ENCODE measurements around the gene INPP5A.
"Not testable (repeated sequence)": the region's sequence is repeated elsewhere in the genome, so short reads cannot be mapped to it uniquely, and the experiment has no call there.

Gene INPP5A

GRCh38 chr10:132788831-132789219 is 251.2 kb downstream of the INPP5A start:
- Histone ChIP-seq H3K4me1 (ENCODE audit: control extremely low read depth in 1 of 4, control insufficient read depth in 4 of 4, insufficient read depth in 4 of 4, low read length in 3 of 4) (peaks cover 0 to 36% (median 14%) of the 10 kb centered on the region in 4 experiments), H3K4me3 (ENCODE audit: control insufficient read depth in 1 of 7, extremely low read depth in 1 of 7, insufficient read depth in 4 of 7, low read depth in 2 of 7, low read length in 6 of 7) (no peak overlapping the region), H3K27ac (ENCODE audit: insufficient read depth in 1 of 2, low read depth in 1 of 2, low read length in 2 of 2, poor library complexity in 1 of 2, severe bottlenecking in 2 of 2) (no peak overlapping the region), H3K36me3 (ENCODE audit: control insufficient read depth in 4 of 4, insufficient read depth in 4 of 4, low read length in 3 of 4) (no peaks in the 10 kb centered on the region), H3K27me3 (replicated peaks in 2 of 5; ENCODE audit: control insufficient read depth in 4 of 5, insufficient read depth in 5 of 5, low read length in 4 of 5) (peaks cover 0 to 86% (median 19%) of the 10 kb centered on the region in 5 experiments), H3K9me3 (ENCODE audit: control extremely low read depth in 1 of 5, control insufficient read depth in 4 of 5, insufficient read depth in 2 of 5, low read depth in 1 of 5, low read length in 4 of 5) (peaks cover 0 to 7% (median 0%) of the 10 kb centered on the region in 5 experiments)
- WGBS (ENCODE audit: insufficient coverage), result 4% methylated on average over 29 of the region's 30 CpGs
- ChIA-PET CTCF (no interaction called here), POLR2A (no interaction called here)
- no peak for DNase-seq

GRCh38 chr10:132789659-132790148 is 252.1 kb downstream of the INPP5A start:
- ChIA-PET POLR2A (no interaction called here), CTCF (interaction anchor here (1.4 kb wide), 1 partner anchor 95 kb away, joined by 4 read pairs; no protein-coding TSS in a partner anchor)
- Histone ChIP-seq H3K9me3 (ENCODE audit: control extremely low read depth in 1 of 5, control insufficient read depth in 4 of 5, insufficient read depth in 2 of 5, low read depth in 1 of 5, low read length in 4 of 5) (peaks cover 0 to 7% (median 0%) of the 10 kb centered on the region in 5 experiments), H3K36me3 (ENCODE audit: control insufficient read depth in 4 of 4, insufficient read depth in 4 of 4, low read length in 3 of 4) (no peaks in the 10 kb centered on the region), H3K27ac (ENCODE audit: insufficient read depth in 1 of 2, low read depth in 1 of 2, low read length in 2 of 2, poor library complexity in 1 of 2, severe bottlenecking in 2 of 2) (no peak overlapping the region), H3K27me3 (replicated peaks in 2 of 5; ENCODE audit: control insufficient read depth in 4 of 5, insufficient read depth in 5 of 5, low read length in 4 of 5) (peaks cover 0 to 84% (median 13%) of the 10 kb centered on the region in 5 experiments), H3K4me3 (ENCODE audit: control insufficient read depth in 1 of 7, extremely low read depth in 1 of 7, insufficient read depth in 4 of 7, low read depth in 2 of 7, low read length in 6 of 7) (no peak overlapping the region), H3K4me1 (ENCODE audit: control extremely low read depth in 1 of 4, control insufficient read depth in 4 of 4, insufficient read depth in 4 of 4, low read length in 3 of 4) (peaks cover 0 to 28% (median 10%) of the 10 kb centered on the region in 4 experiments)
- 76% methylated on average over 15 of the region's 15 CpGs for WGBS (ENCODE audit: insufficient coverage)
- DNase-seq, result no peak

- WGBS (ENCODE audit: insufficient coverage), result 66% methylated on average over 3 of the region's 7 CpGs
- Histone ChIP-seq H3K27ac (ENCODE audit: insufficient read depth in 1 of 2, low read depth in 1 of 2, low read length in 2 of 2, poor library complexity in 1 of 2, severe bottlenecking in 2 of 2) (no peak overlapping the region), H3K36me3 (ENCODE audit: control insufficient read depth in 4 of 4, insufficient read depth in 4 of 4, low read length in 3 of 4) (no peaks in the 10 kb centered on the region), H3K9me3 (ENCODE audit: control extremely low read depth in 1 of 5, control insufficient read depth in 4 of 5, insufficient read depth in 2 of 5, low read depth in 1 of 5, low read length in 4 of 5) (peaks cover 0 to 7% (median 0%) of the 10 kb centered on the region in 5 experiments), H3K4me1 (ENCODE audit: control extremely low read depth in 1 of 4, control insufficient read depth in 4 of 4, insufficient read depth in 4 of 4, low read length in 3 of 4) (peaks cover 0 to 24% (median 9%) of the 10 kb centered on the region in 4 experiments), H3K27me3 (replicated peaks in 2 of 5; ENCODE audit: control insufficient read depth in 4 of 5, insufficient read depth in 5 of 5, low read length in 4 of 5) (peaks cover 0 to 81% (median 10%) of the 10 kb centered on the region in 5 experiments), H3K4me3 (ENCODE audit: control insufficient read depth in 1 of 7, extremely low read depth in 1 of 7, insufficient read depth in 4 of 7, low read depth in 2 of 7, low read length in 6 of 7) (no peak overlapping the region)
- DNase-seq, result no peak
- POLR2A ChIA-PET, result no interaction called here
- CTCF ChIA-PET, result interaction anchor here (1.4 kb wide), 1 partner anchor 96 kb away, joined by 4 read pairs; no protein-coding TSS in a partner anchor
Observed at GRCh38 chr10:132790470-132790869, 252.9 kb downstream of the INPP5A start.

GRCh38 chr10:132790934-132791829 is 253.6 kb downstream of the INPP5A start:
- Histone ChIP-seq H3K4me3 (ENCODE audit: control insufficient read depth in 1 of 7, extremely low read depth in 1 of 7, insufficient read depth in 4 of 7, low read depth in 2 of 7, low read length in 6 of 7) (no peak overlapping the region), H3K27me3 (replicated peaks in 2 of 5; ENCODE audit: control insufficient read depth in 4 of 5, insufficient read depth in 5 of 5, low read length in 4 of 5) (peaks cover 0 to 77% (median 10%) of the 10 kb centered on the region in 5 experiments), H3K27ac (ENCODE audit: insufficient read depth in 1 of 2, low read depth in 1 of 2, low read length in 2 of 2, poor library complexity in 1 of 2, severe bottlenecking in 2 of 2) (no peak overlapping the region), H3K36me3 (ENCODE audit: control insufficient read depth in 4 of 4, insufficient read depth in 4 of 4, low read length in 3 of 4) (no peaks in the 10 kb centered on the region), H3K4me1 (ENCODE audit: control extremely low read depth in 1 of 4, control insufficient read depth in 4 of 4, insufficient read depth in 4 of 4, low read length in 3 of 4) (peaks cover 0 to 20% (median 8%) of the 10 kb centered on the region in 4 experiments), H3K9me3 (ENCODE audit: control extremely low read depth in 1 of 5, control insufficient read depth in 4 of 5, insufficient read depth in 2 of 5, low read depth in 1 of 5, low read length in 4 of 5) (peaks cover 0 to 7% (median 0%) of the 10 kb centered on the region in 5 experiments)
- no peak for DNase-seq
- ChIA-PET CTCF (interaction anchor here (1.4 kb wide), 1 partner anchor 97 kb away, joined by 4 read pairs; no protein-coding TSS in a partner anchor), POLR2A (no interaction called here)
- 60% methylated on average over 21 of the region's 31 CpGs for WGBS (ENCODE audit: insufficient coverage)

- 97% methylated on average over 27 of the region's 33 CpGs for WGBS (ENCODE audit: insufficient coverage)
- H3K36me3 ChIP-seq (ENCODE audit: control insufficient read depth in 4 of 4, insufficient read depth in 4 of 4, low read length in 3 of 4); CTCF ChIA-PET; POLR2A ChIA-PET; H3K27ac ChIP-seq (ENCODE audit: insufficient read depth in 1 of 2, low read depth in 1 of 2, low read length in 2 of 2, poor library complexity in 1 of 2, severe bottlenecking in 2 of 2); H3K9me3 ChIP-seq (ENCODE audit: control extremely low read depth in 1 of 5, control insufficient read depth in 4 of 5, insufficient read depth in 2 of 5, low read depth in 1 of 5, low read length in 4 of 5); H3K4me3 ChIP-seq (ENCODE audit: control insufficient read depth in 1 of 7, extremely low read depth in 1 of 7, insufficient read depth in 4 of 7, low read depth in 2 of 7, low read length in 6 of 7); DNase-seq: not testable (repeated sequence)
- H3K27me3 ChIP-seq (replicated peaks in 2 of 5; ENCODE audit: control insufficient read depth in 4 of 5, insufficient read depth in 5 of 5, low read length in 4 of 5), result peaks cover 0 to 75% (median 6%) of the 10 kb centered on the region in 5 experiments
- H3K4me1 ChIP-seq (ENCODE audit: control extremely low read depth in 1 of 4, control insufficient read depth in 4 of 4, insufficient read depth in 4 of 4, low read length in 3 of 4), result peaks cover 0 to 12% (median 3%) of the 10 kb centered on the region in 4 experiments
Observed at GRCh38 chr10:132792099-132792498, 254.5 kb downstream of the INPP5A start.

GRCh38 chr10:132792796-132793195 is 255.2 kb downstream of the INPP5A start:
- ChIA-PET POLR2A (no interaction called here), CTCF (no interaction called here)
- peaks cover 0 to 6% (median under 1%) of the 10 kb centered on the region in 4 experiments for H3K4me1 ChIP-seq (ENCODE audit: control extremely low read depth in 1 of 4, control insufficient read depth in 4 of 4, insufficient read depth in 4 of 4, low read length in 3 of 4)
- WGBS (ENCODE audit: insufficient coverage), result 88% methylated on average over 15 of the region's 17 CpGs
- H3K27me3 ChIP-seq (replicated peaks in 2 of 5; ENCODE audit: control insufficient read depth in 4 of 5, insufficient read depth in 5 of 5, low read length in 4 of 5), result peaks cover 0 to 69% (median 6%) of the 10 kb centered on the region in 5 experiments
- no peak for DNase-seq
- H3K9me3 ChIP-seq (ENCODE audit: control extremely low read depth in 1 of 5, control insufficient read depth in 4 of 5, insufficient read depth in 2 of 5, low read depth in 1 of 5, low read length in 4 of 5), result peaks cover 0 to 7% (median 0%) of the 10 kb centered on the region in 5 experiments
- H3K4me3 ChIP-seq (ENCODE audit: control insufficient read depth in 1 of 7, extremely low read depth in 1 of 7, insufficient read depth in 4 of 7, low read depth in 2 of 7, low read length in 6 of 7), result no peak overlapping the region
- H3K36me3 ChIP-seq (ENCODE audit: control insufficient read depth in 4 of 4, insufficient read depth in 4 of 4, low read length in 3 of 4), result no peaks in the 10 kb centered on the region
- H3K27ac ChIP-seq (ENCODE audit: insufficient read depth in 1 of 2, low read depth in 1 of 2, low read length in 2 of 2, poor library complexity in 1 of 2, severe bottlenecking in 2 of 2), result no peak overlapping the region

- peaks cover 0 to 65% (median 6%) of the 10 kb centered on the region in 5 experiments for H3K27me3 ChIP-seq (replicated peaks in 2 of 5; ENCODE audit: control insufficient read depth in 4 of 5, insufficient read depth in 5 of 5, low read length in 4 of 5)
- CTCF ChIA-PET, result no interaction called here
Observed at GRCh38 chr10:132793213-132793612, 255.6 kb downstream of the INPP5A start.

More at GRCh38 chr10:132793213-132793612, 255.6 kb downstream of the INPP5A start:
- H3K4me1 ChIP-seq (ENCODE audit: control extremely low read depth in 1 of 4, control insufficient read depth in 4 of 4, insufficient read depth in 4 of 4, low read length in 3 of 4), result peaks cover 0 to 2% (median 0%) of the 10 kb centered on the region in 4 experiments
- no peaks in the 10 kb centered on the region for H3K36me3 ChIP-seq (ENCODE audit: control insufficient read depth in 4 of 4, insufficient read depth in 4 of 4, low read length in 3 of 4)
- peaks cover 0 to 7% (median 0%) of the 10 kb centered on the region in 5 experiments for H3K9me3 ChIP-seq (ENCODE audit: control extremely low read depth in 1 of 5, control insufficient read depth in 4 of 5, insufficient read depth in 2 of 5, low read depth in 1 of 5, low read length in 4 of 5)
- WGBS (ENCODE audit: insufficient coverage), result 91% methylated on average over 8 of the region's 9 CpGs
- POLR2A ChIA-PET, result no interaction called here
- no peak overlapping the region for H3K4me3 ChIP-seq (ENCODE audit: control insufficient read depth in 1 of 7, extremely low read depth in 1 of 7, insufficient read depth in 4 of 7, low read depth in 2 of 7, low read length in 6 of 7)
- no peak for DNase-seq
- no peak overlapping the region for H3K27ac ChIP-seq (ENCODE audit: insufficient read depth in 1 of 2, low read depth in 1 of 2, low read length in 2 of 2, poor library complexity in 1 of 2, severe bottlenecking in 2 of 2)

All from common myeloid progenitor, CD34-positive (primary cell).